C4-2B (cell line): ENCODE data around the gene ANKRD55.

Source experiments
- CTCF ChIP-seq: fragments of 450-650 bp; conservative IDR thresholded peaks from 2 replicates; pipeline ENCODE4 v1.5.1; 2017; ENCODE audit warnings: mild to moderate bottlenecking
- ZFX ChIP-seq: fragments of 450-650 bp; IDR thresholded peaks from 2 replicates; pipeline ENCODE4 v1.6.1; 2017

- TF ChIP-seq CTCF, result no peak
- TF ChIP-seq ZFX, result no peak
These were observed 30.6 kb downstream of the ANKRD55 start for GRCh38 chr5:56202483-56202882.
